ENCODE measurements around the gene PDCD1LG2. TPM values are rescaled to one million over a fixed set of nuclear protein-coding genes. Genes with fewer than 3 reads are reported as not detected.
"Not testable (repeated sequence)": the region's sequence is repeated elsewhere in the genome, so short reads cannot be mapped to it uniquely, and the experiment has no call there.

Gene PDCD1LG2
- not detected for polyA plus RNA-seq (2012; ENCODE audit: insufficient read depth, insufficient read length)

GRCh38 chr9:5510360-5510931 is at the start of gene PDCD1LG2:
Gene PDCD1LG2, plus strand, starts transcription at chr9:5510531. Its CDS starts 12,016 bp downstream, at chr9:5522547.
- no peak for DNase-seq (ENCODE audit: low read depth, low spot score)
- no peak within 1 kb of the TSS for H3K4me3 ChIP-seq (ENCODE audit: low read length)

GRCh38 chr9:5464831-5465330 is 45.5 kb upstream of the PDCD1LG2 start:
- not testable (repeated sequence) for DNase-seq (ENCODE audit: low read depth, low spot score); H3K4me3 ChIP-seq (ENCODE audit: low read length)

DNA sequence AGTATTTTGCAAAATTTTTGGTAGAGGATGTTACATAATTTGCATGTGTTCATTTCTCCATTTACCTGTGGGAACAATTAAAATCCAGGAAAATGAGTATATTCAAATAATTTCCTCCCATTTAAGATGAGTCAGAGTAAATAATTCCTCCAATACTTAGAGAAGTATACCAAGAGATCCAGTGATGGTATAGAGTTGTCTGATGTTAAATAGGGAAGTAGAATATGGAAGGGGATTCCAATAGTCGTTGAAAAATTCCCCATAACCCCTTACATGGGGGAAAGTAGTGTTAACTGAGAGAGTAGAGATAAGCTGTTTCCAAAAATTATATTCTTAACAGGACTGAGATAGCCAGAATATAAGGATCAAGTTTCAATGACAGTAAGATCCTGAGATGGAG is 44.3 kb upstream of the PDCD1LG2 start:
- DNase-seq (ENCODE audit: low read depth, low spot score) = no peak
- H3K4me3 ChIP-seq (ENCODE audit: low read length) = no peak overlapping the region

DNA sequence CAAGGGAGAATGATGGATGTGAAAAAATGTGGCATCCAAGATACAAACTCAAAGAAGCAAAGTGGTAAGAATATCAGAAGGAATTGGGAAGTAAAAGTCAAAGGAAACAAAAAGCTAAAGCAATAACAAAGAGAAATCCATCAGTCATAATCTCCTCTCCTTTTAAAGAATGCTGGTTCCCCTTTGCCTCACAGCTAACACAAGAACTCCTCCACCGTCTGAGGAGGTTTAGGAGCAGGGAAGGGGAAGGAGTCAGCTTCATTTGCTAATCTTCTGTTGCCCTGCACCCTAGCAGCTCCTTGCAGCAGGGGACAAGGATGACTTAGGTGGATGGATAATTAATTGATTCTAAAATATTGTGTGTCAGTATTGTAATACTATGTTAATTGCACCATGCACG is 43.6 kb upstream of the PDCD1LG2 start:
- H3K4me3 ChIP-seq (ENCODE audit: low read length) = no peak overlapping the region
- no peak for DNase-seq (ENCODE audit: low read depth, low spot score)

- no peak overlapping the region for H3K4me3 ChIP-seq (ENCODE audit: low read length)
- DNase-seq (ENCODE audit: low read depth, low spot score) = no peak
These were observed 41.5 kb upstream of the PDCD1LG2 start for GRCh38 chr9:5468850-5469249.

- H3K4me3 ChIP-seq (ENCODE audit: low read length) = no peak overlapping the region
- DNase-seq (ENCODE audit: low read depth, low spot score) = no peak
These were observed 40.2 kb upstream of the PDCD1LG2 start for GRCh38 chr9:5470122-5470521.

DNA sequence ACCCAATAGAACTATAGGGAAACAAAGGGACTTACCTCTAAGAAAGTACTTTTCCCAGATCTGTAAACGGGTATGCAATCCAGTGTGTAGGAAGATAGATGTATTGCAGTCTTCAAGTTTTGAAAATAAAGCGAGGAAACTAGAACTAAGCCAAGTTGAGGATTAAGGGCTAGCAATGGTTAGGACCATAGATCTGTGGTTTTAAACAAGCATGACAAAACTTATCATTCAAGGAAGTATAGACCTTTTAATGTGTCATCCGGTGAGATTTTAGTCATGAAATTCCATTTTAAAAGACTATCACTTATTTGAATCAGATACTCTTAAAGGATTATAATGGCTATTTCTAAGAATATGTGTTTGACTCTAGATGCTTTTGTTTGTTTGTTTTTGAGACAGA is 39.5 kb upstream of the PDCD1LG2 start:
- DNase-seq (ENCODE audit: low read depth, low spot score) = no peak
- no peak overlapping the region for H3K4me3 ChIP-seq (ENCODE audit: low read length)

DNA sequence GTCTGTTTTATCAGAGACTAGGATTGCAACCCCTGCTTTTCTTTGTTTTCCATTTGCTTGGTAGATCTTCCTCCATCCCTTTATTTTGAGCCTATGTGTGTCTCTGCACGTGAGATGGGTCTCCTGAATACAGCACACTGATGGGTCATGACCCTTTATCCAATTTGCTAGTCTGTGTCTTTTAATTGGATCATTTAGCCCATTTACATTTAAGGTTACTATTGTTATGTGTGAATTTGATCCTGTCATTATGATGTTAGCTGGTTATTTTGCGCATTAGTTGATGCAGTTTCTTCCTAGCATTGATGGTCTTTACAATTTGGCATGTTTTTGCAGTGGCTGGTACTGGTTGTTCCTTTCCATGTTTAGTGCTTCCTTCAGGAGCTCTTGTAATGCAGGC is 34.7 kb upstream of the PDCD1LG2 start:
- not testable (repeated sequence) for DNase-seq (ENCODE audit: low read depth, low spot score); H3K4me3 ChIP-seq (ENCODE audit: low read length)

DNA sequence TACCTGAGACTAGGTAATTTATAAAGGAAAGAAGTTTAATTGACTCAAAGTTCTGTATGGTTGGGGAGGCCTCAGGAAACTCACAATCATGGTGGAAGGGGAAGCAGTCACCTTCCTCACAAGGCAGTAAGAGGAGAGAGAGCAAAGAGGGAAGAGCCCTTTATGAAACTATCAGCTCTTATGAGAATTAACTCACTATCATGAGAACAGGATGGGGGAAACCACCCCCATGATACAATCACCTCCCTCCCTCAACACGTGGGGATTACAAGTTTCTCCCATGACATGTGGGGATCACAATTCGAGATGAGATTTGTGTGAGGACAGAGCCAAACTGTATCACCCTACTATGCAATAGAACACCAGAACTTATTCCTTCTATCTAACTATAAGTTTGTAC is 32.1 kb upstream of the PDCD1LG2 start:
- no peak for DNase-seq (ENCODE audit: low read depth, low spot score)
- no peak overlapping the region for H3K4me3 ChIP-seq (ENCODE audit: low read length)

DNA sequence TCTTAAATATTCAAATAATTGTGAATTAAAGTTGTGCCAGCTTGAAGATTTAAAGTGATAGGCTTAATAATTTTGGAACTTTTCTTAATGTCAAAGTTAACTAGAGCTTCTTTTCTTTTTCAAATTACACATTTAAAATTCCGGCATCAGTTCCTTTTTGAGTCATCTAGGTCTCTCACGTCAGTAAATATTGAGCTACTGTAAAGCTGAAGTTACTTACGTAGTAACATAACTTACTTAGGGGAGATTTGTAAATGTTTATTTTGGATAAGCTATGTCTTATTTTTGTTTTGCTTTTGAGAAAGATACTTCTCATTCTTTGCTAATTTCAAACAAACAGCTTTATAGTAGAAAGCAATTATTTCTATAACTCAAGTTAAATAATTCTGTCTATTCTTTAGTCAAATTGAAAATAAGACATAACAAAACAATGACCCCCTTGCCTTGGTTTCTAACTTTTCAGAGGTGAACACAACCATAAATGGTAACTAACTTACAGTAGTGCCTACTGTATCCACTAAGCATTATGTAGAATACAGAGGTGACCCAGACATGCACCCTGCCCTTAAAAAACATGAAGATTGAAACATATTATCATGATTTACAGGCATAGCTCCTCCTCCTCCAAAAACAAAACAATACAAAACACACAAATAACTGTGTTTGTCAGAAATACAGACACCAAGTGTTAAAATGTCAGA is 30.2 kb upstream of the PDCD1LG2 start:
- no peak overlapping the region for H3K4me3 ChIP-seq (ENCODE audit: low read length)
- DNase-seq (ENCODE audit: low read depth, low spot score) = no peak

DNA sequence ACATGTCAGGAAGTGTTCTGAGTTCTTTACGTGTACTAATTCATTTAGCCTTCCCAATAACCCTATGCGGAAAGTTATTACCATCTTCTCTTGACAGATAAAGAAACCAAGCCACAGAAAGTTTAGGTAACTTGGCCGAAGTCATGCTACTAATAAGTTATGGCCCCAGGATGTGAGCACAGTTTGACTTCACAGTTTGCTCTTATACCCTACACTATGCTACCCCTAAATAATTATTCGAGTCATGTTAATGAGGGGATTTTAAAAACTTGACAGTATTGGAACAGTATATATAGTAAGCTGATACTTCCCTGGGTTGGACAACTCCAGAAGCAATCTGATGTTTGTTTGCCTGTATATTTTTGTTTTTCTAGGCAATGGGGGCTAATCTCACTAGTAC is 29.4 kb upstream of the PDCD1LG2 start:
- DNase-seq (ENCODE audit: low read depth, low spot score) = no peak
- H3K4me3 ChIP-seq (ENCODE audit: low read length) = no peak overlapping the region

DNA sequence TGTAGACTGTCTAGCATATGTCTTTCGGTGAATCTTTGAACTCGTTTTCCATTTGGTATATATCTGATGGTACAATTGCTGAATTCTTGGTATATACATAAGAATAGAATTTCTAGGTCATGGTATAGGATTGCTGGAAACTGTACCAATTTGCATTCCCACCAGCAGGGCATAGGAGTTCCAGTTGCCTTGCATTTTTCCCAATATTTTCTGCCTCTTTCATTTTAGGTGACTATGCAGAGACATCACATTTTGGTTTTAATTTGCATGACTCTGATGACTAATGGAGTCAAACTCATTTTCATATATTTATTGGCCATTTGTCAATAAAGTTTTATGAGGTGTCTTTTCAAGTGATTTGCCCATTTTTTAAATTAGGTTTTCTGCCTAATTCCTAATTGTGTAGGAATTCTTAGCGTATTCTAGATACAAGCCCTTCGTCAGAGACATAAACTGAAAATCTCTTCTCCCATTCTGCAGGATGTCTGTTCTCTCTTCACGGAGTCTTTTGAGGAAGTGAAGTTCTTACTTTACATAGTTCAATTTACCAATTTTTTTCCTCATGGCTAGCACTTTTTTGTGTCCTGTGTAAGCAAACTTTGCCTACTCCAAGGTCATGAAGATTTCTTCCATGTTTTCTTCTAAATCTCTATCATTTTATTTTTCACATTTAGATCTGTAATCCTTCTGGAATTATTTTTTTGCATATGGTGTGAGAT is 28.9 kb upstream of the PDCD1LG2 start:
- no peak overlapping the region for H3K4me3 ChIP-seq (ENCODE audit: low read length)
- no peak for DNase-seq (ENCODE audit: low read depth, low spot score)

- no peak for DNase-seq (ENCODE audit: low read depth, low spot score)
- no peak overlapping the region for H3K4me3 ChIP-seq (ENCODE audit: low read length)
These were observed 28.1 kb upstream of the PDCD1LG2 start for GRCh38 chr9:5482194-5482593.

DNA sequence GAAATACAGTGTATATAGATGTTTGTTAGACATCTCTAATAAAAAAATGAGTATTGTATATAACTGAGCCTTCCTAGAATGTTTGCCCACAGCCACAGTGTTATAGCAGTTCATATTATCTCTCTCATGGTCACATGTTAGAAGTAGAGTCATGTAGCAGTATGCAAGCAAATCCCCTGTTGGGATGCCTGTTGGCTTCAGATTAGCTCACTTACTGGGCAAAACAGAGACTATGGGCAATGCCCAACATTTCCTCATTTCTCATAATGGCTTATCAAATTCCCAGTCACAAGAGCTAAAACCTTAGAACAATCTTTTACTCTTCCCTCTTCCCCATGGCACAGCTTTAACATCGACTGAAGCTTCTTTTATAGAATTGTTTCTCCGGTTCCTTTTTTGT is 27.0 kb upstream of the PDCD1LG2 start:
- no peak for DNase-seq (ENCODE audit: low read depth, low spot score)
- H3K4me3 ChIP-seq (ENCODE audit: low read length) = no peak overlapping the region

DNA sequence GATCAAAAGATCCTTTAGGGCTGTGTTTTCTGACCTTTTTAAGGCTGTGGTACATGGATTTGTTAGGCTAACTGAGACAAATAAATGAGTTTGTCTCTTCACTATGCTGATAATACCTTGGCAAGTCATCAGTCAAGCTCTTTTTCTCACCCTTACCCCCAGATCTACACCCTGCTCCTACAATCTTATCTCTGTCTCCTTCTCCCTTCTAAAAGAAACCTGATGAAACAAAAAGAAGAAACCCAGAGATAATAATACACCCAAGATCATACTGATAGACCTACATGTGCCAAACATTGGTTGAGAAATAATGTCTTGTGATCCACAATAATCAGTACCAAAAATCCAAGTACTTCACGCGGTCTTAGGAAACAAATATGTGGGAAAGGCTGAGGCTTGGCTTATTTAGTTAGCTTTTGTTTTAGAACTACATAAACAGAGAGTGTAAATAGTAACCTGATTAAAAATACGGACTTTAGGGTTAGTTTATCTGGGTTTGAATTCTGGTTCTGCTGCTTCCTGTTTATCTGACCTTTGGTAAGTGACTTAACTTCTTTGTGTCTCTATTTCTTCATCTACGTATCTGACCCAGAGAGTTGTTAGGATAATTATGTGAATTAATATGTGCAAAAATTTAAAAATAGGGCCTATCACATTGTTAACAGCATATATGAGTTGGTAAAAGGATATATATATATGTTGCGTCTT is 24.8 kb upstream of the PDCD1LG2 start:
- DNase-seq (ENCODE audit: low read depth, low spot score) = no peak
- H3K4me3 ChIP-seq (ENCODE audit: low read length) = no peak overlapping the region

DNA sequence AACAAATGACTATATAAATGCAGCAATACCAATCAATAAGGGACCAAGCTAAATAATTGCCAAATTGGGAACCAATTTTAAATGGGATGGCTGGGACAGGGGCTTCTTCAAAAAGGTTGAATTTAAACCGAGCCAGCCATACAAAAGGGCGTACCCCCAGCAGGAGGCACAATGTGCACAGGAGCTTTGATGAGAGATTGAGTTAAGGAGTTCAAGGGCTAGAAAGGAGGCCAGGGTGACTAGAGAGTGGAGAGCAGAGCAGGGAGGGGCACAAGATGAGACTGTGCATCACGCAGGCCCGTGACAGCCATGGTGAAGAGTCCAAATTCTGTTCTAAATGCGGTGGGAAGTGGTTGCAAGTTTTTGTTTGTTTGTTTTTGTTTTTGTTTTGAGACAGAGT is 23.3 kb upstream of the PDCD1LG2 start:
- no peak overlapping the region for H3K4me3 ChIP-seq (ENCODE audit: low read length)
- no peak for DNase-seq (ENCODE audit: low read depth, low spot score)

DNA sequence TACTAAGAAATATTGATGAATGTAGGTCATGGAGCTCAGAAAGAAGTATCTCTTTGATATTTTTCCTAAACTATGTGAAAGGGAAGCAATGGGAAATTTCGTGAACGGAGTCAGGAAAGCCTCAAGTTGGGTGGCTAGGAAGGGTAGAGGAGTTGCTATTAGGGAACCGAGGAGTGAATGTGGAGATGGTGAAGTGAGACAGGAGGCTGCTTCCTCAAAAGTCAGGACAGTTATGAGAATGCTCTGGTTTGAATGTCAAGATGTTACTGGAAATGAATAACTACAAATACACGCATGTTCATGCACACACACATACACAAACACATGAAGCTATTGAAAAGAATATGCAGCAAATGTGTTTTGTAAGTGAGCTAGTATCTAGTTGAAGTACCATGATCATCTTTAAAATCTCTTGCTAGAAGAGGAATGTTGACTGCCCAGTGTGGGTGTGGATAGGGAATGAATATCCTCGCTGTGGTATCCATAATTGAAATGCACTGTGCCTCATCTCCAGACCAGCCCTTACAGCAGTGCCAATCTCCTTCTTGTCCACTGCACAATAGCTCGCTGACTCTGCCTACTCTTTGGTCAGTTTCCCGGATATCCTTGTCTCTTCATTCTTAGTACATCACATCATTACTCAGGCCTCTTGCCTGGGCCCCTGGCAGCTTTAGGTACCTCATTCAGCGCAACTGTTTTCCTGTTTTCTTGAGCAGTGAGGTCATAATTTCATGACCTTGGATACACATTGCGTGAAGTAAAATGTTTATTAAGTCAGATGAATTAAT is 21.9 kb upstream of the PDCD1LG2 start:
- DNase-seq (ENCODE audit: low read depth, low spot score) = no peak
- no peak overlapping the region for H3K4me3 ChIP-seq (ENCODE audit: low read length)

- no peak for DNase-seq (ENCODE audit: low read depth, low spot score)
- no peak overlapping the region for H3K4me3 ChIP-seq (ENCODE audit: low read length)
These were observed 20.5 kb upstream of the PDCD1LG2 start for GRCh38 chr9:5489630-5490490.

Data from Jurkat, Clone E6-1 (cell line).